HCT116 (cell line): ENCODE measurements around the gene KCNH6.

Experiments used
- EZH2 ChIP-seq: fragments of 200-600 bp; sonication (generic); IDR thresholded peaks from 2 replicates; pipeline ENCODE4 v1.6.1; 2017; ENCODE audit warnings: antibody characterized with exemption, mixed run types
- POLR2A ChIP-seq: IDR thresholded peaks from 2 replicates; pipeline ENCODE4 v1.7.0; 2011; ENCODE audit warnings: borderline replicate concordance; ENCODE audit not compliant: insufficient read depth, insufficient read length; ENCODE audit errors: extremely low read depth
- TF ChIP-seq, protein P1 (sequence below): IDR thresholded peaks from 2 replicates; pipeline ENCODE4 v1.6.1; 2012
- TF ChIP-seq, protein P2 (sequence below), 3 experiments: fragments of 200-600 bp in 1 of 3; sonication (generic) in 1 of 3; IDR thresholded peaks in 2 of 3; conservative IDR thresholded peaks in 1 of 3; 2 replicates each; pipeline ENCODE4 v1.5.1; 2012 to 2017; ENCODE audit warnings: low read depth in 2 of 3, low read length in 2 of 3, antibody characterized with exemption in 1 of 3, borderline replicate concordance in 1 of 3, control low read depth in 1 of 3, mild to moderate bottlenecking in 1 of 3, mixed read lengths in 1 of 3, mixed run types in 1 of 3, moderate library complexity in 1 of 3; ENCODE audit not compliant: insufficient read depth in 1 of 3

DNA sequence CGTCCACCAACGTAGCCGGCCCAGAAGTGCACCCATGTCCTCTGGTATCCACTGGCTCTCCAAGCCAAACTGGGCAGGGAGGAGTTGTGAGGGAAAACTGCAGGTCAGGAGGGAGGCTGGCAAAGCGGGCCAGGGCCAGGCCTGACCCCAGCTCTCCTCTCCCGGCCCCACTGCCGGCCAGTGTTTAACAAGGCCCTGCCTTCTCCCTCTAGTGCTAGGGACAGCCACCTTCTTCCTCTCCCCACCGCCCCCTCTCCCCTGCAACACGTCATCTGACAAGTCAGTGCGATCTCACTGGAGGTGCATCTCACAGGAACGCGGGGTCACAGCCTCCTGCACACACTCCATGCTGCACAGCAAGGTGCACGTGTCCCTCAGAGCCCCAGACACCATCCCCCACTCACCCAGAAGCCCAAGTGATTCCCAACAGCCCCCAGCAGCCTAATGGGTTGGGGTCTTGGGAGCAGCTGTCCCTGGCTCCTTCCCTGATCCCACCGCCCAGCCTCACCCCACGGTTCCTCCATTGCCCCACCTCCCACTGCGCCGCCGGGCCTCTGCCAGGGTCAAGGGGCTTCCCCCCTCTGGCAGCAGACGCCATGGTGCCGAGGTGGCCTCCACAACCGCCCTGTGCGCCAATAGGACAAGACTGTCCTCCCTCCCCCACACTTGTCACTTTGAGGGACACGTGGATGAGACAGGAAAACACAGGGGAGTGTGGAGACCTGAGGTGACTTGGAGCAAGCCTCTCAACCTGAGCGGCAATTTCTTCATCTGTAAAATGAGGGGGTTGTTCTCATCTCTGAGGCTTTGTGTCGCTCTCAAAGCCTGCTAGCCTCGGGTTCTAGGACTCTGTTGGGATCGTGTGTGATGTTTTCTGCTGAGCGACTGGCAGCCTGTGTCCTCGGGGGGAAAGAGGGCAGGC is 47.4 kb upstream of the KCNH6 start:
- TF ChIP-seq POLR2A (no peak), EZH2 (no peak)
- TF ChIP-seq, protein P1, sequence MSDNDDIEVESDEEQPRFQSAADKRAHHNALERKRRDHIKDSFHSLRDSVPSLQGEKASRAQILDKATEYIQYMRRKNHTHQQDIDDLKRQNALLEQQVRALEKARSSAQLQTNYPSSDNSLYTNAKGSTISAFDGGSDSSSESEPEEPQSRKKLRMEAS: no peak
- TF ChIP-seq, protein P2, sequence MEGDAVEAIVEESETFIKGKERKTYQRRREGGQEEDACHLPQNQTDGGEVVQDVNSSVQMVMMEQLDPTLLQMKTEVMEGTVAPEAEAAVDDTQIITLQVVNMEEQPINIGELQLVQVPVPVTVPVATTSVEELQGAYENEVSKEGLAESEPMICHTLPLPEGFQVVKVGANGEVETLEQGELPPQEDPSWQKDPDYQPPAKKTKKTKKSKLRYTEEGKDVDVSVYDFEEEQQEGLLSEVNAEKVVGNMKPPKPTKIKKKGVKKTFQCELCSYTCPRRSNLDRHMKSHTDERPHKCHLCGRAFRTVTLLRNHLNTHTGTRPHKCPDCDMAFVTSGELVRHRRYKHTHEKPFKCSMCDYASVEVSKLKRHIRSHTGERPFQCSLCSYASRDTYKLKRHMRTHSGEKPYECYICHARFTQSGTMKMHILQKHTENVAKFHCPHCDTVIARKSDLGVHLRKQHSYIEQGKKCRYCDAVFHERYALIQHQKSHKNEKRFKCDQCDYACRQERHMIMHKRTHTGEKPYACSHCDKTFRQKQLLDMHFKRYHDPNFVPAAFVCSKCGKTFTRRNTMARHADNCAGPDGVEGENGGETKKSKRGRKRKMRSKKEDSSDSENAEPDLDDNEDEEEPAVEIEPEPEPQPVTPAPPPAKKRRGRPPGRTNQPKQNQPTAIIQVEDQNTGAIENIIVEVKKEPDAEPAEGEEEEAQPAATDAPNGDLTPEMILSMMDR (IDR thresholded peaks at IDR 0.05 in 2 of 3, conservative IDR thresholded peaks at IDR 0.05 in 1 of 3; ENCODE audit: borderline replicate concordance in 1 of 3, insufficient read depth in 1 of 3, low read depth in 2 of 3, low read length in 2 of 3): no peak
